Measurements from ENCODE around the gene HLA-DQA1.

HLA-DQA1 gene

DNA sequence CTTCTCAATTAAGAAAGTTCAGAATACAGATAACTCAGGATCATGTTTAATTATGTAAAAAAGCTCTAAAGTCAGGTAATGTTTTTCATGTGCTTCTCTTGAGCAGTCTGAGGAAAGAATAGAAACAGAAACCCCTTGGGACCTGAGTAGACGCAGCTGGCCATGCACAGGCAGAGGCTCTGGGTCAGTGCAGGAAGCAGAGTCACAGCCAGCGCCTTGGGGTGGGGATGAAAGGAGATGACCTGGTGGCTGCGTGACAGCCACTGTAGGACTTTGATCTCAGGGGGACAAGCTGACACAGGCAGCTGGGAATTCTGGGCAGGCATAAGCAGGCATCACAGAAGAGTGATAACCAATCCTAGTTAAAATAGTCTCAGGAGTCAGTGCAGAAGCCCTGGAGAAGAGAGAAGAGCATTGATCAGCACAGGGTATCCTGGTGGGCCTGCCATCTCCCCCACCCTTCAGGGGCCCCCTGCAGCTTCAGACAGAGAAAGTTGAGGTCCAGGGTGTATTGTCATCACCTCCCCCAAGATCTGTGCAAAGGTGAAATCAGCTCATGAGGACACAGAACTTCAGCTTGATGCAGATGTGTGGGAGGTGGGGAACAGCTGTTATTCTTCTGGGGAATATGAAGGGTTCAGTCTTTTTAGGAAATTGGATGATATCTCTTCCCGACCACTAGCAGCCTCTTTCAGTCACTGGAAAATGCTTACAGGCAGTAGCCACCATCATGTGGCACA, 22.8 kb downstream of the HLA-DQA1 start:
- DNase-seq (ENCODE audit: low read depth) = no peak
- H3K4me3 ChIP-seq (ENCODE audit: low read depth, low read length) = no peak overlapping the region
- no peak for TF ChIP-seq CTCF (conservative IDR thresholded peaks at IDR 0.05; ENCODE audit: low read depth, low read length)

DNA sequence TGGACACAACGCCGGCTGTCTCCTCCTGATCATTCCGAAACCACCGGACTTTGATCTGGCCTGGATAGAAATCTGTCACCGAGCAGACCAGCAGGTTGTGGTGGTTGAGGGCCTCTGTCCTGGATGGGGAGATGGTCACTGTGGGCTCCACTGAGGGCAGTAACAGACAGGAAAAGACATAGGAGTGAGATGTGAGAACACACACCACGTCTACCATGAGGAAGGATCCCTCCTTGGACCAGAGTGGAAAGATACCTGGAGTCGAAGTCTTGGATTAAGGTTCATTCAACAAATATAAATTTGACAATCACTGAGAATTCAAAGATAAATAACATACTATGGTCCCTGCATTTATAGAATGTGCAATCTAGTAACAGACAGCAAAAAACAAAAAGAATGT, 24.9 kb downstream of the HLA-DQA1 start:
- no peak for DNase-seq (ENCODE audit: low read depth)
- TF ChIP-seq CTCF (conservative IDR thresholded peaks at IDR 0.05; ENCODE audit: low read depth, low read length) = no peak

DNA sequence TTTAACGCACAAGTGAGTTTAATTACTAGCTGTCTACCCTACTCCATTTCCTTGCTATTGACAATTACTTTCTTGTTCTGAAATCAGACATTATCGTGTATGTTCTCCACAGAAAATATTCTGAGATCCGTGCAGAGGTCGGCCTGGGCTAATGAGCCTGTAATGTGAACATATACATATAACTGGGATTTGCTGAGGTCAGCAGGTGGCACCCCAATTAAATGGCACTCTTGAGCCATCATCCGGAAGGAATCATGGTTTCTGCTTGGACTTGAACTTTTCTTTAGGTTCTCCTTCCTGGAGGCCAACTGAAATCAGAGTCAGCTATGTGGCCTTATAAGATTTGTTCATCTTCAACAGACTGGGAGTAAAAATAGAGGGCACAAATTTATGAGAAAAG, 25.6 kb downstream of the HLA-DQA1 start:
- no peak for TF ChIP-seq CTCF (conservative IDR thresholded peaks at IDR 0.05; ENCODE audit: low read depth, low read length)
- DNase-seq (ENCODE audit: low read depth) = no peak
- no peak overlapping the region for H3K4me3 ChIP-seq (ENCODE audit: low read depth, low read length)

More for the DNA sequence above, 24.9 kb downstream of the HLA-DQA1 start:
- H3K4me3 ChIP-seq (ENCODE audit: low read depth, low read length) = no peak overlapping the region

- H3K4me3 ChIP-seq (ENCODE audit: low read depth, low read length) = no peak overlapping the region
- no peak for TF ChIP-seq CTCF (conservative IDR thresholded peaks at IDR 0.05; ENCODE audit: low read depth, low read length)
Measured at GRCh38 chr6:32664354-32664753, 27.1 kb downstream of the HLA-DQA1 start.

DNA sequence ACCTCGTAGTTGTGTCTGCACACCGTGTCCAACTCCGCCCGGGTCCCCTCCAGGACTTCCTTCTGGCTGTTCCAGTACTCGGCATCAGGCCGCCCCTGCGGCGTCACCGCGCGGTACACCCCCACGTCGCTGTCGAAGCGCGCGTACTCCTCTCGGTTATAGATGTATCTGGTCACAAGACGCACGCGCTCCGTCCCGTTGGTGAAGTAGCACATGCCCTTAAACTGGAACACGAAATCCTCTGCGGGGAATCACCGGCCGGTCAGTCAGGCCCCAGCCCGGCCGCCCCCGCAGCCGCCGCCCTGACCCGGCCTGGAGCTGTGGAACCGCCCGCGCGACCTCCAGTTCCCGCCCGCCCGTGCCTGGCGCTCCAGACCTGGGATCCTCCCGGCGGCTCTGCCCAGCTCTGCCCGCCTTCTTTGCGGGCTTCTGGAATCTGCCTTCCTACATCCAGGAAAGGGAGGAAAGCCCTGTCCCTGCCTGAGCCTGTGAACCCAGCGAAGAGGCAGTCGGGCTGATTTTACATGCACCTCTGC, 27.7 kb downstream of the HLA-DQA1 start:
- DNase-seq (ENCODE audit: low read depth) = peak; percentile 6
- no peak overlapping the region for H3K4me3 ChIP-seq (ENCODE audit: low read depth, low read length)
- no peak for TF ChIP-seq CTCF (conservative IDR thresholded peaks at IDR 0.05; ENCODE audit: low read depth, low read length)

More at GRCh38 chr6:32664354-32664753, 27.1 kb downstream of the HLA-DQA1 start:
- DNase-seq (ENCODE audit: low read depth) = no peak

GRCh38 chr6:32665661-32666060, 28.5 kb downstream of the HLA-DQA1 start:
- no peak for TF ChIP-seq CTCF (conservative IDR thresholded peaks at IDR 0.05; ENCODE audit: low read depth, low read length)
- DNase-seq (ENCODE audit: low read depth) = no peak
- H3K4me3 ChIP-seq (ENCODE audit: low read depth, low read length) = no peak overlapping the region
